ENCODE data around the gene GUCY2F. TPM values are rescaled to one million over a fixed set of nuclear protein-coding genes. Genes with fewer than 3 reads are reported as not detected.

Gene GUCY2F
- total RNA-seq, 1 donor from 2014 or later: 0.11 TPM

- no peak for DNase-seq (ENCODE audit: low read depth)
Measured at GRCh38 chrX:109398061-109398460, 83.8 kb downstream of the GUCY2F start.

- no peak for DNase-seq (ENCODE audit: low read depth)
Measured at GRCh38 chrX:109393859-109394258, 88.0 kb downstream of the GUCY2F start.

GRCh38 chrX:109392895-109393294, 89.0 kb downstream of the GUCY2F start:
- no peak for DNase-seq (ENCODE audit: low read depth)

GRCh38 chrX:109390556-109390955, 91.3 kb downstream of the GUCY2F start:
- no peak for DNase-seq (ENCODE audit: low read depth)

GRCh38 chrX:109389917-109390316, 92.0 kb downstream of the GUCY2F start:
- no peak for DNase-seq (ENCODE audit: low read depth)

- peak; percentile 7 for DNase-seq (ENCODE audit: low read depth)
Measured at GRCh38 chrX:109384699-109385098, 97.2 kb downstream of the GUCY2F start.

GRCh38 chrX:109382332-109382731, 99.6 kb downstream of the GUCY2F start:
- no peak for DNase-seq (ENCODE audit: low read depth)

GRCh38 chrX:109378281-109378680, 103.6 kb downstream of the GUCY2F start:
- no peak for DNase-seq (ENCODE audit: low read depth)

- no peak for DNase-seq (ENCODE audit: low read depth)
Measured at GRCh38 chrX:109374262-109374960, 107.5 kb downstream of the GUCY2F start.

- DNase-seq (ENCODE audit: low read depth): no peak
Measured at GRCh38 chrX:109373468-109373867, 108.4 kb downstream of the GUCY2F start.

- DNase-seq (ENCODE audit: low read depth): no peak
Measured at GRCh38 chrX:109372716-109373115, 109.2 kb downstream of the GUCY2F start.

- DNase-seq (ENCODE audit: low read depth): no peak
Measured at GRCh38 chrX:109372291-109372690, 109.6 kb downstream of the GUCY2F start.

- DNase-seq (ENCODE audit: low read depth): no peak
Measured at GRCh38 chrX:109362101-109362500, 119.8 kb downstream of the GUCY2F start.

GRCh38 chrX:109360301-109360700, 121.6 kb downstream of the GUCY2F start:
- DNase-seq (ENCODE audit: low read depth): peak; percentile 9

GRCh38 chrX:109357706-109358105, 124.2 kb downstream of the GUCY2F start:
- DNase-seq (ENCODE audit: low read depth): no peak

GRCh38 chrX:109356684-109357083, 125.2 kb downstream of the GUCY2F start:
- no peak for DNase-seq (ENCODE audit: low read depth)

- DNase-seq (ENCODE audit: low read depth): no peak
Measured at GRCh38 chrX:109352066-109352588, 129.8 kb downstream of the GUCY2F start.

GRCh38 chrX:109351557-109351956, 130.3 kb downstream of the GUCY2F start:
- no peak for DNase-seq (ENCODE audit: low read depth)

GRCh38 chrX:109350551-109350950, 131.3 kb downstream of the GUCY2F start:
- no peak for DNase-seq (ENCODE audit: low read depth)

- no peak for DNase-seq (ENCODE audit: low read depth)
Measured at GRCh38 chrX:109350051-109350450, 131.8 kb downstream of the GUCY2F start.

- peak; percentile 5 for DNase-seq (ENCODE audit: low read depth)
Measured at GRCh38 chrX:109347632-109348031, 134.3 kb downstream of the GUCY2F start.

GRCh38 chrX:109346491-109346890, 135.4 kb downstream of the GUCY2F start:
- no peak for DNase-seq (ENCODE audit: low read depth)

GRCh38 chrX:109345856-109346255, 136.0 kb downstream of the GUCY2F start:
- DNase-seq (ENCODE audit: low read depth): no peak
